Left renal pelvis (tissue), 4 donors: Measurements from ENCODE around the gene FMN1. TPM values are rescaled to one million over a fixed set of nuclear protein-coding genes. Genes with fewer than 3 reads are reported as not detected.

Experiments used
- DNase-seq, 4 donors: peaks; one replicate each; pipeline ENCODE4 v3.0.0-alpha.2; 2013; ENCODE audit warnings: low read depth in 4 of 4, low spot score in 3 of 4
- polyA plus RNA-seq, 4 donors: library from polyadenylated mRNA; unstranded; fragments of 120-200 nt; gene quantifications; one replicate each; pipeline ENCODE4 v1.2.1, GENCODE V29; 2013; ENCODE audit not compliant: insufficient read length in 4 of 4

FMN1 gene
- polyA plus RNA-seq, 4 donors = 1.5 to 20.2 (median 17.3) TPM

DNA sequence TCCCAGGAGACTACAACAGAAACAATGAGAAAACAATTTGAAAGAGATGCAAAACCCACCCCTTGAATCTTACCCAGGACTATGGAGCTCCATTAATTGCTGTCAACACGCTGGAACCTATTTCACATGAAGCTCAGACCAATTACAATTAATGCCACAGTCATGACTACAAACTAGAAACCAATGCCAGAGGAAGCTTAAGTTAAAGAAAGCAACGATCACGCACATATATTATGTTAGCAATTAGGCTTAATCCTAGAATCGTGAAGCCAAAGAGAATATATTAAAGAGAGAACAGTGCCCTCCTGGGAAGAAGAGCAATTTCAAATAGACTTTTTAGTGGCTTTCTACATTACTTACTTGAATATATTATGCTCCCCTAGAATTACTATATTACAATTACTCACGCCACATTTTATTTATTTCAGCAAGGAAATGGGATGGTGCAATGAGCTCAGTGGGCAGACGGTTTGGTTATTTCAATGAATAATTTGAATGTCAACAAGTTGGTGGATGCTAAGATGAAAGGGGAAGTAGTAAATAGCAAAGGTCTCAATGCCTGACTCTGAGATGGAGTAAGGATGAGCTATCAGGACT, 351.2 kb downstream of the FMN1 start:
- DNase-seq = no peak

DNA sequence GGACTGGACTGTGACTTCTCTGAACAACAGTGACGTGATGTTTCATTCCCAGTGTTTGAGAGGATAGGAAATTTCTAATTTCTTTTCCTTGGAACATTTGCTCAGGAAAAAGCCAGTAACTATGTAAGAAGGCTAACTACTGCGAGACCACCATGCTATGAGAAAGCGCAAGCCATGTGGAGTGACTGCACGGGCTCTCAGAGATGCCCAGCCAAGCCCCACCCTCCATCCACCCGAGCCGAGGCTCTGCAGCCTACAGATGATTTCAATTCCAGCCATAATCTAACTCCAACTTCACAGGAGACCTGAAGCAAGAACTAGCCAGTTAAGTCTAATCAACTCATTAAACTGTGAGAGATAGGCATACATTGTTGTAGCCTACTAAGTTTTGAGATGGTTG, 352.4 kb downstream of the FMN1 start:
- no peak for DNase-seq

DNA sequence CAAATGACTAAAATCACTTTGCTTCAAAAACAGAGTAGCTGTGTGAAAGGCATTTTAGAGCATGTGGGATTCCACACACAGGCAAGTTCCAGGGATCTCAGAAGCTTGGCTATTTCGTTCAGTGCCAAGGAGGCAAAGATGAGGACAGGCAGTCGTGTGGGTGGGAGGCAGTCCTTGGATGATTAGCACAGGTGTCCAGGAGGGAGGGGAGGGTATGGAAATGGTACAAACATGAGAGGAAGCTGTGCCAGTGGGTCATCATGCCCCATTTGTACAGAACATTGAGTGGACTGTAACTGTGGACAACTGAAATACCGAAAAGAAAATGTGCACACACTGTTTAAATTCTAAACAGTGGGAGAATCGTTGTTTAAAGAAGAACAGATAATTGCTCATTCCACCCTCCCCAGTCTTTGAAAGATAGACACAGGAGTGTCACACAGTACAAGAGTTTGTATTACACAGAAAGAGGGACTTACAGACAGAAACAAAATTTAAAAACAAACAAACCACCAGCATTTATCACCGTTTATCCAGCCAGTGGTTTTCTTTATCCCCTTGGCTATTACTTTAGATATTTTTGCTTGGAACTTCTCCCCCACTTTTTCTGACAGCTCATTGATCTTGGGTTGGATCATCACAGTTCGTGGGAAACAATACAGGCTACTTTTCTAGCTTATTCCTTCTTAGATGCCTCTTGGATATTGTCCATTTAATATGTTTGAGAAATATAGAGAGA, 353.8 kb downstream of the FMN1 start:
- DNase-seq = no peak

DNA sequence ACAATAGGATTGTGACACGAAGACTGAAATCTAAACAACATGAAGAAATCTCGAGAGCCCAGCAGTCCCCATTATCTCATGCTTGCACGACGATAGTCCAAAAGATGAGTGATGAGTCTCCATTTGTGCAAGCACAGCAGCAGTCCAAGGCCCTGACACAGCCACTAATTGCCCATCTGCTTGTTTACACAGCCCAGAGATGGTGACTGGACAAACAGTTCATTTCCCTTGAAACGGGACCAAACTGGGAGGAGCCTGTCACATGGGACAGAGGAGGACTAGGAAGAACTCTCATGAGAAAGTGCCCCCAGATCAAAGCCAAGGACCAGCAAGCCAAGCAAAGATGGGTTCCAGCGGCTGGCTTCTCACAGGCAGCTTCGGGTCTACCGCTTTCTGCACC, 355.7 kb downstream of the FMN1 start:
- no peak for DNase-seq

DNA sequence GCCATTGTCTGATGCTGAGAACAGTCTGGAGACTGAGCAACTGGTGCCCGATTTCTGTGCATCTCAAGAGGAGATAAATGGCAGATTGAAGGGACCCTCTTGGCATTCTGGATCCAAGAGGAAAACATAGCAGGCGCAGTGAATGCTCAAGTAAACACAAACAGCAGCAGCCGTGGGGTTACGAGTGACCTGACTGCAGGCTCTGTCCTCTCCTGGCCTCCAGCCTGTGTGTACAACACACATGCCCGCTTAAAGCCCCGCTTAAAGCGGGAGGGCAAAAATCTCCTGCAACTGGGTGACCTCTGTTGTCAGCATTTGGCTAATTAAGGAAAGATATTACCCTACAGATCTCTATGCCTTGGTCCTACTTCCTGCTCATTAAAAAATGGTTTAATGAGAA, 356.2 kb downstream of the FMN1 start:
- no peak for DNase-seq

GRCh38 chr15:32837935-32838334, 356.6 kb downstream of the FMN1 start:
- DNase-seq = no peak

GRCh38 chr15:32834156-32834555, 360.4 kb downstream of the FMN1 start:
- no peak for DNase-seq

DNA sequence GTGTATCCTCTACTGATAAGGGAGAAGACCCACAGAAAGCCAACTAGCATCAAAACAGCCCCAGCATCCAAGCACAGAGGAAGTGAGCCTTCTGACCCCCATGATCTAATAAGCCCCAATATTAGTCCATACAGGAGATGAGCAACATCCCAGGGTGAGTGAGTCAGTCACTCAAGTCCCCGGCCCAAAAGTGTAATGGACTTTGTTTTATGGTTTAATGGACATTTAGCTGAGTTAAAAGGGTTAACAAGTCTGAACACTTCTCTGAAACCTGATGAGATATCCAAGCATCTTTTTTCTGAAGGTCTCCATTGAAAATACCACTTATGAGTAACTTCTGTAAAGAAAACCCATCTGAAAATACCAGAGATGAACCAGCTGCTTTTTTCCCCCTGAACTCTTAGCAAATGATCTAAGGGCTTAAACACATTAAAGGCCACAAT, 361.1 kb downstream of the FMN1 start:
- DNase-seq = no peak

- DNase-seq = no peak
These were observed 363.0 kb downstream of the FMN1 start for GRCh38 chr15:32831485-32831884.

DNA sequence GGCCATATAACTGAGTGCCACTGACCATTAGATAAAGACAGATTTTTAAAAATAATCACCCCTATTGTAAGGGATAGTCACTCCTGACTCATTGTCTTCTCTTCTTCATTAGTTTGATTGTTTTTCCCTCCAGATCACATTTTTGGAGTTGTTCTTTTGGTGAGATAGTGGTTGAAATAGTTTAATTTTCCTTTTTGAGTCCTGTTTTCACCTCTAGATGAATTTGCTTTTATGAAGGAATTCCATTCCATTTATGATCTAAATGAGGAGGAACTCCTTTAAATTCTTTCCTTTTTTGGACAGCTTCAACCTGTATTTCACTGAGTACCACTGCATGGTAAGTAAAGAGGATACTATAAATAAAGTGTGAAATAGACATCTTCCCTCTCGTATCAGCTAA, 364.3 kb downstream of the FMN1 start:
- DNase-seq = no peak

GRCh38 chr15:32829436-32829835, 365.1 kb downstream of the FMN1 start:
- DNase-seq = no peak

DNA sequence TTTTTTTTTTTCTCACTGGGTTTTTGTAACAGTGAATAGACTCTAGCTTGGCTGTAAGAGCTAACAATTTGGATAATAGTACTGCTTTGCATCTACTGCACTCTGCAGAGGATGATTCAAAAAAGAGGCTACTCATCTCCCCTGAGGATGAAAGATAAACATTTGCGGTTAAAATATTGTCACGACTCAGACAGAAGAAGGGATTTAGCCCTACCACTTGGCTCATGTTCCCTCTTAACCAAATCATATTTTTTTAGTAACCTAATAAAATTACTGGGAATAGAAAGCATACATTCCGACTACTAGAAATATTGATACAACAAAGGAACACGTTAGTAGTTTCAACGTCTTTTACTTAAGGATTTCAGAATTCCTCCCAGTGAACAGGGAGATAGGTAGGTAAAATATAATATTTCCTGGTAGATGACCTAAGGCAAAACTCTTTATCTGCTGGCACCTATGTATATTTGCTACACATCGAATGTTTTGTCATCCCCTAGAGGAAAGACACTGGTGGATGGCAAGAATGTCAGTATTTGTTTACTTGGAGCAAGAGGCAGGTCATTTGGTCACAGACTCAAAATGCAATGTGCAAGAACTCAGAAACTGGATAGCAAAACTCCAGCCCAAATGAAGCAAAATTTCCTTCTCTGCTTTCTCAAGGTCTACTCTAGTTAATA, 365.9 kb downstream of the FMN1 start:
- DNase-seq = no peak

- no peak for DNase-seq
These were observed 367.8 kb downstream of the FMN1 start for GRCh38 chr15:32826685-32827084.

GRCh38 chr15:32825219-32825618, 369.3 kb downstream of the FMN1 start:
- no peak for DNase-seq

DNA sequence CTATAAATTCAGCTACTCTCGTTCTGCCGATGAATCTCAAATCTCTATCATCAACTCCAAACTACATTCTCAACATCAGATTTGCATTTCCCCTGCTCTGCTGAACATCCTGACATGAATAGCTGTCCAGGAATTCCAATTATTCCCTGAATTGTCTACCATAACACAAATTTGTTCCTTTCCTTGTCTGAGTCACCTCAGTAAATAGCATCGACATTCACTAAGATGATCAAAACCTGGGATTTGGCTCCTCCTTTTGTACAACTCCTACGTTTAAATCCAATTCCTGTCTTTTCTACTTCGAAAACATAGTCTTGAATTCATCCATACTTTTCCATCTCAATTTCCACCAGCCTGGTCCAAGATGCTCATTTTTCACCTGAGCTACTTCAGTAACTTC, 369.7 kb downstream of the FMN1 start:
- no peak for DNase-seq

DNA sequence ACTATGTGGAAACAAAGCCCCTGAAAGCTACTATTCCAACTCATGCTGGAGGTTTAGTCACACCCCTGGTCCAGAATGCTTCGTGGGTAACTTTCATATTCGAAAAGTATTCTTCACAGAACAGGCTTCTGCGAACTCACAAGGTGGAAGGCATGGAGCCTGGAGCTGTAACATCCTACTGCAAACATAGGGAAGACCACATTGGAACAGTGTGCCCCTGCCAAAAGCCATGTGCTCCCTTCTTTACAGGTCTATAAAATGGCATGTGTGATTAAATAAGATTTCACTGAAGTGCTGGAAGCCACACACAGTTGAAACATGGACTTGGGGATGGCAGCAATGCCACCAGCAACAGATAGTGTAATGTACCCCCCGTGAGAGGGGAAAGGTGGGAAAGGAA, 370.8 kb downstream of the FMN1 start:
- no peak for DNase-seq

DNA sequence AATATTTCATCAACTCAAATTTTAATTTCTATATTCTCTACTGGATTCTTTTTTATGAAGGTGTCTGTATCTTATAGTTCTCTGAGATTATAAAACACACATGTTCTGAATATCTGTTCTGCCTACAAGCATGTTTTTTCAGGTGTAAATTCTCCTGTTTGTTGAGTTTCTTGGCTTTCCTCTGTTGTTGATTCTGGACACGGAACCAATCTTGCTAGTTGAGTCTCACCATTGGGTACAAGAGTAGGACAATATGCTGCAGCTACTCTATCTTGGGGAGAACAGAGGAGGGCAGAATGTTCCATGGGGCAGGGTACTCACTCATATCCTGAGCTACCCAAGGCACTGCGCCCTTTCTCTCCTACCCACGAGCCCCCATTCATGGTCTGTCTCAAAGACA, 371.8 kb downstream of the FMN1 start:
- DNase-seq = no peak

DNA sequence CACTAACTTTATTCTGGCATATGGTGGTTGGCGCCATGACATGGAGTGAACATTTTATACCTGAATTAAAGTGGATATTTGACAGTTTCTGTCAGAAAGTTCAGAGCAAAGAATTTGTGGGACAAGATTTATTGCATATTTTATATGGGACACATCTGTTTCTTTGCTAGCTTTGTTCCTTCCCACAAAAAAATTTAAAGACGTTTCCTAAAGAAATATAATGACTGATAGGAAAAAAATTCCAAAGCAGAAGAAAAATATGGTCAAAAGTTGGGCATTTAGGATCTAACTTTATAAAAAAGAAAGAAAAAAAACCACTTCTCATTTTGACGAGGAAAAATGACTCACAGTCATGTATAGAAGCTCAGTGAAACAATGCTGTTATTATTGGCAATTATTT, 375.1 kb downstream of the FMN1 start:
- no peak for DNase-seq

- peak; percentile 36 to 64 (median 52) for DNase-seq
These were observed 375.6 kb downstream of the FMN1 start for GRCh38 chr15:32818758-32819447.

DNA sequence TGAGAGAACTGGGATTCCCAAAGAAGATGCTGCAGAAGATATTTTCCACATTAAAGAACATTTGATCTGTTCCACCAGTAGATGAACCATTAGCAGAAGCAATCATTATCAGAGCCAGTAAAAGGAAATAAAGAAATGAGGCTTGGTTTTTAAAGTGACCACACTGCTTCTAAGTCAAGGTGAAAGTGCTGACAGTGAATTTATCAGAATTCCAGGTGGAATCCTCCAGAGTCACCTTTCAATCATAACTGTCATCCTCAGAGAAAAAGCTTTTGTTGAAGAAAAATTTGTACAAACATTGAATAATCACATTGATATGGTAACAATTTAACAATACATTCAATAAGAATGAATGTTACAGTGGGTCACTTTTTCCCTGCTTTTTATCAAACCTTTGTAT, 376.9 kb downstream of the FMN1 start:
- no peak for DNase-seq

DNA sequence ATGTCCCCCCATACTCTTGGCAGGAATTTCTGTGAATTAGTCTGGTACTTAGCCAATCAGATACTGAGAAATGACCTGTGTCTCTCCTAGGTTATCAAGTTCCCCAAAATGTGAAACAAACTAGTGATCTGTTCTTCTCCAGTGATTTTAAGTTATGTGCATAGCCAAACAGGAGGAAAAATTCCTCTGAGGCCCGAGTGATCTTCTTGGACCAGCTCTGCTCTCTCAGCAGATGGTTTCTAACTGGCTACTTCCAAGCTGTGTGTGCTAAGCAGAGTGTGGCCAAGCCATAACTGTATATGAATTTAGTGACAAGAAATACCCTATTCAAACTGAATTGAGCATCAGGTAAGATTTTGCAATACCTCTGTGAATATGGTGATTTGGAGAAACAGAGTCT, 387.2 kb downstream of the FMN1 start:
- no peak for DNase-seq
